ENCODE measurements around the gene RAD23A.

The RAD23A gene

DNA sequence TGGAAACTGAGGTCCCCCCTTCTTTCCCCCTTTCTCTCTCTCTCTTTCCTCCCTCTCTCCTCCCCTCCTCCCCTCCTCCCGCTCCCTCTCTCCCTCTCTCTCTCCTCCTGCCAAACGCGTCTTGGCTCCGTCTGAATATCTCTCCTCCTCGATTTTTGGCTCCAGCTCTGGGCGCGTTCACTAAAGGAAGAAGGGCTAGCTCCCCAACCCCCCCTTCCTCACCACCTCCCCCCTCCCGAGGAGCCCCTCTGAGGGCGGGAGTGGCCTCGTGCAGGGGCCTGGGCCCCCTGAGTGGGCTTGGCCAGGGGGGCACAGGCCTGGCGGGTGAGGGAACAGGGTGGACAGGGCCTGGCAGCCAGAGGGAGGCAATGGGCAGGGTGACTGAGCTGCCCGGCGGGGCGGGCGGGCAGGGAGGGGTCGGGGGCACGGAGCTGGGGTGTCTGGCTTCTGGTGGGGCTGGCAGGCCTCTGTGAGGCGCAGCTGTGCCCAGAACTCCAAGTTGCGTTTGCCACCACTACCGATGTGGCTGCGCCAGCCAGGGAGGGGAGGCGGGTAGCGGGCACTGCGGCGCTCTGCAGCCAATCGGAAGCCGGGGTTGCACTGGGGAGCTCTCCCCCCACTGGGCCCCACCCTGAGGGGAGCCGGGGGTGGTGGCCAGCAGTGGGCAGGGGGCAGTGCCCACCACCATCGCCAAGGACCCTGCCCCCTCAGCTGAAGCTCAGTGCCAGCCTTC is 56.7 kb downstream of the RAD23A start:
- H3K9me3 ChIP-seq (ENCODE audit: control insufficient read depth in 2 of 2, low read length in 2 of 2), result no peaks in the 10 kb centered on the region
- H3K4me3 ChIP-seq (ENCODE audit: low read length in 2 of 2), result no peak overlapping the region
- peak overlapping the region; percentile 60 to 77 for H3K27ac ChIP-seq (ENCODE audit: low read depth in 2 of 2, low read length in 2 of 2)
- no peaks in the 10 kb centered on the region for H3K27me3 ChIP-seq (ENCODE audit: control insufficient read depth in 2 of 2, insufficient read depth in 2 of 2, low read length in 2 of 2)
- H3K4me1 ChIP-seq (ENCODE audit: control insufficient read depth in 2 of 2, insufficient read depth in 2 of 2, low read length in 2 of 2), result peaks cover 22 to 24% of the 10 kb centered on the region in 2 donors
- H3K9ac ChIP-seq (ENCODE audit: low read depth in 1 of 2, low read length in 2 of 2), result no peak overlapping the region
- peaks cover 4 to 5% of the 10 kb centered on the region in 2 donors for H3K36me3 ChIP-seq (ENCODE audit: control insufficient read depth in 2 of 2, insufficient read depth in 2 of 2, low read length in 2 of 2)

DNA sequence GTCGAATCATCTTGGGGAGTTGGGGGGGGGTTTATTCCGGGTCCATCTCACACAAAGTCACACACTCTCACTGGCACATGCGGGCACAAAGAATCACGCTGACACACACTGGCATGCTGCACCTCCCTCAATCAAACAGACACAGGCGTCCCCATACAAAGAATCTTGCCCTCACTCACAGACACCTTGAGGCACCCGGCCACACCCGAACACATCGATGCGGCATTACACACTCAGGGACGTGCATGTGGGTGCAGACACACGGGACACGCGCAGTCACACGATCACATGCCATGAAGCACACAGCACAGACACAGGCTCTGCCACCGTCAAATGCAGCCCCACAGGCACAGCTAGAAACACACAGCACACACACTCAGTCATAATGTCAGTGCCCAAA is 57.4 kb downstream of the RAD23A start:
- H3K9ac ChIP-seq (ENCODE audit: low read depth in 1 of 2, low read length in 2 of 2), result no peak overlapping the region
- H3K4me1 ChIP-seq (ENCODE audit: control insufficient read depth in 2 of 2, insufficient read depth in 2 of 2, low read length in 2 of 2), result peaks cover 25 to 26% of the 10 kb centered on the region in 2 donors
- no peaks in the 10 kb centered on the region for H3K27me3 ChIP-seq (ENCODE audit: control insufficient read depth in 2 of 2, insufficient read depth in 2 of 2, low read length in 2 of 2)
- H3K9me3 ChIP-seq (ENCODE audit: control insufficient read depth in 2 of 2, low read length in 2 of 2), result no peaks in the 10 kb centered on the region
- no peak overlapping the region for H3K4me3 ChIP-seq (ENCODE audit: low read length in 2 of 2)
- peak overlapping the region in 1 of 2 donors; percentile 77 for H3K27ac ChIP-seq (ENCODE audit: low read depth in 2 of 2, low read length in 2 of 2)
- peaks cover 4 to 5% of the 10 kb centered on the region in 2 donors for H3K36me3 ChIP-seq (ENCODE audit: control insufficient read depth in 2 of 2, insufficient read depth in 2 of 2, low read length in 2 of 2)
